Keratinocyte (primary cell): ENCODE results near the gene ARFRP1. TPM values are rescaled to one million over a fixed set of nuclear protein-coding genes. Genes with fewer than 3 reads are reported as not detected.

Experiments used
- DNase-seq: peaks from one replicate; pipeline ENCODE4 v3.0.0-alpha.2; 2011; ENCODE audit warnings: low read depth, missing footprints, low spot score
- FAIRE-seq: peaks from 2 replicates; lab custom pipeline; 2011; peaks lifted over from hg19 to GRCh38; lab: Jason Lieb, UNC
- H2AFZ ChIP-seq: 2 replicates; pipeline ENCODE4 v1.6.0; 2012; ENCODE audit warnings: low read length, control low read depth, inconsistent platforms; ENCODE audit not compliant: control insufficient read depth
- H3K27ac ChIP-seq: 2 replicates; pipeline ENCODE4 v1.5.1; 2011; ENCODE audit warnings: low read length; ENCODE audit not compliant: control insufficient read depth, insufficient read depth
- H3K27me3 ChIP-seq: 3 replicates; pipeline ENCODE4 v1.6.0; 2011; ENCODE audit warnings: low read length; ENCODE audit not compliant: control insufficient read depth, insufficient read depth; ENCODE audit errors: extremely low read depth
- H3K36me3 ChIP-seq, 2 experiments: 2 replicates in 1 of 2; 3 replicates in 1 of 2; pipeline ENCODE4 v1.5.1; 2011; ENCODE audit warnings: low read length in 2 of 2, mild to moderate bottlenecking in 1 of 2; ENCODE audit not compliant: control insufficient read depth in 2 of 2, insufficient read depth in 2 of 2; ENCODE audit errors: extremely low read depth in 1 of 2
- H3K4me1 ChIP-seq: 3 replicates; pipeline ENCODE4 v1.5.1; 2011; ENCODE audit warnings: low read length; ENCODE audit not compliant: control insufficient read depth, insufficient read depth; ENCODE audit errors: extremely low read depth
- H3K4me2 ChIP-seq: 3 replicates; pipeline ENCODE4 v1.6.0; 2011; ENCODE audit warnings: low read depth, low read length; ENCODE audit not compliant: control insufficient read depth, insufficient read depth; ENCODE audit errors: extremely low read depth
- H3K4me3 ChIP-seq, 3 experiments: fragments of 200-600 bp in 1 of 3; sonication (generic) in 1 of 3; 2 replicates in 2 of 3; 3 replicates in 1 of 3; pipeline ENCODE4 v1.5.1; 2011 to 2016; ENCODE audit warnings: low read length in 3 of 3, mild to moderate bottlenecking in 3 of 3, control low read depth in 2 of 3, inconsistent platforms in 1 of 3, low read depth in 1 of 3, mixed read lengths in 1 of 3, mixed run types in 1 of 3, moderate library complexity in 1 of 3; ENCODE audit not compliant: control insufficient read depth in 2 of 3, insufficient read depth in 2 of 3; ENCODE audit errors: extremely low read depth in 1 of 3
- H3K79me2 ChIP-seq: 2 replicates; pipeline ENCODE4 v1.6.0; 2012; ENCODE audit warnings: low read length; ENCODE audit not compliant: control insufficient read depth, insufficient read depth
- H3K9ac ChIP-seq: 3 replicates; pipeline ENCODE4 v1.6.0; 2011; ENCODE audit warnings: low read length; ENCODE audit not compliant: control insufficient read depth, insufficient read depth; ENCODE audit errors: extremely low read depth
- H3K9me1 ChIP-seq: 3 replicates; pipeline ENCODE4 v1.6.0; 2011; ENCODE audit warnings: low read length; ENCODE audit not compliant: control insufficient read depth, insufficient read depth; ENCODE audit errors: extremely low read depth
- H3K9me3 ChIP-seq: 2 replicates; pipeline ENCODE4 v1.5.1; 2012; ENCODE audit warnings: low read depth, low read length; ENCODE audit not compliant: control insufficient read depth
- H4K20me1 ChIP-seq: 3 replicates; pipeline ENCODE4 v1.6.0; 2011; ENCODE audit warnings: low read length; ENCODE audit not compliant: control insufficient read depth, insufficient read depth; ENCODE audit errors: extremely low read depth
- EZH2 ChIP-seq: IDR thresholded peaks from one replicate; pipeline ENCODE4 v1.6.1; 2012; ENCODE audit warnings: inconsistent platforms, mild to moderate bottlenecking, low read length, moderate library complexity
- dilution Hi-C: fragments of 300-500 bp; cut with MboI; formaldehyde crosslinking; loops from one replicate; pipeline ENCODE4 v1.7.0; 2020; ENCODE audit warnings: low sequenced_read_pairs; ENCODE audit not compliant: extremely low pct_ligation_motif_present
- polyA plus RNA-seq, 5 experiments: library from polyadenylated mRNA; depleted of rRNA in 3 of 5; stranded (reverse) in 3 of 5; stranded (forward) in 1 of 5; unstranded in 1 of 5; fragments of >200 nt; gene quantifications; 1 replicate in 1 of 5; 2 replicates in 3 of 5; 3 replicates in 1 of 5; pipeline versions ENCODE4 v1.2.1 to v1.2.3, GENCODE V29; 2011 to 2012; ENCODE audit warnings: missing spikeins in 2 of 5, low read depth in 1 of 5, low replicate concordance in 1 of 5
- TF ChIP-seq, protein P1 (sequence below), 3 experiments: IDR thresholded peaks in 1 of 3; conservative IDR thresholded peaks in 1 of 3; optimal IDR thresholded peaks in 1 of 3; 2 replicates in 2 of 3; 3 replicates in 1 of 3; pipeline versions ENCODE3 to v1.5.1; 2011; ENCODE audit warnings: low read length in 3 of 3, mild to moderate bottlenecking in 3 of 3, moderate library complexity in 2 of 3, control low read depth in 1 of 3, inconsistent platforms in 1 of 3; ENCODE audit not compliant: insufficient read depth in 2 of 3; ENCODE audit errors: extremely low read depth in 1 of 3

The ARFRP1 gene
- polyA plus RNA-seq, 1 donor (not counting 4 experiments of a cell fraction or from before 2014, with no cell fraction given), result 30.4 TPM

DNA sequence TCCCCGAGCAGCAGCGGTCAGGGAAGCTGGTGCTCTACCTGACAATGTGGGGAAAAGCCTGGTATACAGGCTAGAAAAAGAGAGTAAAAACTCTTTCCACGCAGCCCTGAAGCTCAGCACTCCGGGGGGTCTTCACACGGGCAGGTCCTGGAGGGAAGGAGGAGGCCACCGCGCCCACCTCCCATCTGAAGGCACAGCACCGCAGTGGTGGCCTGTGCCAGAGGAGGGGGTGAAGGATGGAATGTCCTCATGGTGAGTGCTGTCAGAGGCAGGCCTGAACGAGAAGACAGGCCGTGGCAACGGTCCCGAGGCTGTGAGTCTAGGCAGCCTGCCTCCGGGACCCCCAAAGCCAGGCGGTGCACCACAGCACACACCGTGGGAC is 37.6 kb upstream of the ARFRP1 start:
- H2AFZ ChIP-seq, result no peak overlapping the region
- no peak overlapping the region for H3K27ac ChIP-seq
- no peak for TF ChIP-seq EZH2
- TF ChIP-seq, protein P1, sequence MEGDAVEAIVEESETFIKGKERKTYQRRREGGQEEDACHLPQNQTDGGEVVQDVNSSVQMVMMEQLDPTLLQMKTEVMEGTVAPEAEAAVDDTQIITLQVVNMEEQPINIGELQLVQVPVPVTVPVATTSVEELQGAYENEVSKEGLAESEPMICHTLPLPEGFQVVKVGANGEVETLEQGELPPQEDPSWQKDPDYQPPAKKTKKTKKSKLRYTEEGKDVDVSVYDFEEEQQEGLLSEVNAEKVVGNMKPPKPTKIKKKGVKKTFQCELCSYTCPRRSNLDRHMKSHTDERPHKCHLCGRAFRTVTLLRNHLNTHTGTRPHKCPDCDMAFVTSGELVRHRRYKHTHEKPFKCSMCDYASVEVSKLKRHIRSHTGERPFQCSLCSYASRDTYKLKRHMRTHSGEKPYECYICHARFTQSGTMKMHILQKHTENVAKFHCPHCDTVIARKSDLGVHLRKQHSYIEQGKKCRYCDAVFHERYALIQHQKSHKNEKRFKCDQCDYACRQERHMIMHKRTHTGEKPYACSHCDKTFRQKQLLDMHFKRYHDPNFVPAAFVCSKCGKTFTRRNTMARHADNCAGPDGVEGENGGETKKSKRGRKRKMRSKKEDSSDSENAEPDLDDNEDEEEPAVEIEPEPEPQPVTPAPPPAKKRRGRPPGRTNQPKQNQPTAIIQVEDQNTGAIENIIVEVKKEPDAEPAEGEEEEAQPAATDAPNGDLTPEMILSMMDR (optimal IDR thresholded peaks at IDR 0.05 in 1 of 3, IDR thresholded peaks at IDR 0.05 in 1 of 3, conservative IDR thresholded peaks at IDR 0.05 in 1 of 3; ENCODE audit: extremely low read depth in 1 of 3, insufficient read depth in 2 of 3, low read length in 3 of 3), result no peak
- no peaks in the 10 kb centered on the region for H3K9me1 ChIP-seq
- DNase-seq, result no peak
- no peaks in the 10 kb centered on the region for H3K9me3 ChIP-seq
- H3K79me2 ChIP-seq, result no peaks in the 10 kb centered on the region
- H3K27me3 ChIP-seq, result no peaks in the 10 kb centered on the region
- no peak for FAIRE-seq
- H3K4me1 ChIP-seq, result peaks cover 12% of the 10 kb centered on the region
- H3K9ac ChIP-seq, result no peak overlapping the region
- no peaks in the 10 kb centered on the region for H4K20me1 ChIP-seq
- no peak overlapping the region for H3K4me2 ChIP-seq
- H3K36me3 ChIP-seq, result peaks cover 2 to 7% of the 10 kb centered on the region in 2 experiments
- no peak overlapping the region for H3K4me3 ChIP-seq
- dilution Hi-C loops, result no loop called here

GRCh38 chr20:63744574-63745423 is 37.0 kb upstream of the ARFRP1 start:
- no peak overlapping the region for H3K9ac ChIP-seq
- H3K9me3 ChIP-seq, result no peaks in the 10 kb centered on the region
- no peaks in the 10 kb centered on the region for H3K27me3 ChIP-seq
- H3K27ac ChIP-seq, result no peak overlapping the region
- TF ChIP-seq, protein P1 (optimal IDR thresholded peaks at IDR 0.05 in 1 of 3, IDR thresholded peaks at IDR 0.05 in 1 of 3, conservative IDR thresholded peaks at IDR 0.05 in 1 of 3; ENCODE audit: extremely low read depth in 1 of 3, insufficient read depth in 2 of 3, low read length in 3 of 3), result no peak
- TF ChIP-seq EZH2, result no peak
- no peak overlapping the region for H2AFZ ChIP-seq
- no peak overlapping the region for H3K4me3 ChIP-seq
- H4K20me1 ChIP-seq, result no peaks in the 10 kb centered on the region
- no peaks in the 10 kb centered on the region for H3K79me2 ChIP-seq
- no peak overlapping the region for H3K4me2 ChIP-seq
- dilution Hi-C loops, result no loop called here
- DNase-seq (no peak), FAIRE-seq (no peak)
- H3K4me1 ChIP-seq, result peaks cover 12% of the 10 kb centered on the region
- H3K9me1 ChIP-seq, result no peaks in the 10 kb centered on the region
- H3K36me3 ChIP-seq, result peaks cover 2 to 7% of the 10 kb centered on the region in 2 experiments
